Brain microvascular endothelial cell (primary cell): ENCODE measurements around the gene WLS.
A peak's percentile ranks its signal among the peaks of the same experiment; 100 is the strongest.

ENCODE experiments used
- DNase-seq: peaks from one replicate; pipeline ENCODE4 v3.0.0-alpha.2; 2020
- H3K27ac ChIP-seq: fragments of 250-450 bp; sonication (Bioruptor Pico); 2 replicates; pipeline ENCODE4 v1.5.1; 2020; ENCODE audit warnings: mild to moderate bottlenecking, moderate library complexity
- H3K27me3 ChIP-seq: fragments of 250-450 bp; sonication (Bioruptor Pico); replicated peaks from 2 replicates; pipeline ENCODE4 v1.5.1; 2020; ENCODE audit warnings: mild to moderate bottlenecking
- H3K36me3 ChIP-seq: fragments of 250-450 bp; sonication (Bioruptor Pico); replicated peaks from 2 replicates; pipeline ENCODE4 v1.5.1; 2020; ENCODE audit warnings: mild to moderate bottlenecking
- H3K4me3 ChIP-seq: 2 replicates; pipeline ENCODE4 v1.5.1; 2011; ENCODE audit warnings: low read depth, mild to moderate bottlenecking, control low read depth, low read length, moderate library complexity
- CTCF ChIP-seq: IDR thresholded peaks from 2 replicates; pipeline ENCODE4 v1.5.1; 2011; ENCODE audit warnings: low read depth, mild to moderate bottlenecking, moderate library complexity, low read length, control low read depth, inconsistent platforms; ENCODE audit errors: missing control alignments
- in situ Hi-C: cut with HindIII; loops from 2 replicates; pipeline ENCODE4 v1.10.0; 2017; ENCODE audit warnings: low sequenced_read_pairs, low pct_ligation_motif_present

The WLS gene

GRCh38 chr1:68113966-68114365 lies 118.4 kb downstream of the WLS start:
- no peak overlapping the region for H3K27ac ChIP-seq
- no peak for DNase-seq
- no peaks in the 10 kb centered on the region for H3K36me3 ChIP-seq
- no peak for TF ChIP-seq CTCF
- no peaks in the 10 kb centered on the region for H3K27me3 ChIP-seq
- in situ Hi-C loops = no loop called here
- H3K4me3 ChIP-seq = no peak overlapping the region

- H3K27me3 ChIP-seq = no peaks in the 10 kb centered on the region
- DNase-seq = peak; percentile 85
- no peaks in the 10 kb centered on the region for H3K36me3 ChIP-seq
- H3K27ac ChIP-seq = peak overlapping the region; percentile 24
- TF ChIP-seq CTCF = no peak
- in situ Hi-C loops = no loop called here
- no peak overlapping the region for H3K4me3 ChIP-seq
Measured at GRCh38 chr1:68112835-68113243, 119.5 kb downstream of the WLS start.

GRCh38 chr1:68111519-68112436 lies 120.5 kb downstream of the WLS start:
- DNase-seq = peak; percentile 90
- in situ Hi-C loops = no loop called here
- Histone ChIP-seq H3K36me3 (no peaks in the 10 kb centered on the region), H3K4me3 (no peak overlapping the region), H3K27me3 (no peaks in the 10 kb centered on the region), H3K27ac (no peak overlapping the region)
- peak; percentile 79 for TF ChIP-seq CTCF

- H3K4me3 ChIP-seq = no peak overlapping the region
- no peak overlapping the region for H3K27ac ChIP-seq
- no peaks in the 10 kb centered on the region for H3K36me3 ChIP-seq
- no peak for TF ChIP-seq CTCF
- no peaks in the 10 kb centered on the region for H3K27me3 ChIP-seq
- in situ Hi-C loops = no loop called here
- DNase-seq = peak; percentile 57
Measured at GRCh38 chr1:68107771-68108170, 124.6 kb downstream of the WLS start.

GRCh38 chr1:68103884-68104554 lies 128.3 kb downstream of the WLS start:
- Histone ChIP-seq H3K4me3 (no peak overlapping the region), H3K27ac (peak overlapping the region; percentile 64), H3K27me3 (no peaks in the 10 kb centered on the region), H3K36me3 (no peaks in the 10 kb centered on the region)
- TF ChIP-seq CTCF = no peak
- peak; percentile 78 for DNase-seq
- in situ Hi-C loops = no loop called here
